Measurements from ENCODE around the gene THTPA. TPM values are rescaled to one million over a fixed set of nuclear protein-coding genes. Genes with fewer than 3 reads are reported as not detected.

The THTPA gene, protein sequence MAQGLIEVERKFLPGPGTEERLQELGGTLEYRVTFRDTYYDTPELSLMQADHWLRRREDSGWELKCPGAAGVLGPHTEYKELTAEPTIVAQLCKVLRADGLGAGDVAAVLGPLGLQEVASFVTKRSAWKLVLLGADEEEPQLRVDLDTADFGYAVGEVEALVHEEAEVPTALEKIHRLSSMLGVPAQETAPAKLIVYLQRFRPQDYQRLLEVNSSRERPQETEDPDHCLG
- 10 to 100 TPM in 3 of 4 donors, 1 to 10 TPM in 1; 2.8 to 10.9 (median 10.7) TPM for total RNA-seq

DNA sequence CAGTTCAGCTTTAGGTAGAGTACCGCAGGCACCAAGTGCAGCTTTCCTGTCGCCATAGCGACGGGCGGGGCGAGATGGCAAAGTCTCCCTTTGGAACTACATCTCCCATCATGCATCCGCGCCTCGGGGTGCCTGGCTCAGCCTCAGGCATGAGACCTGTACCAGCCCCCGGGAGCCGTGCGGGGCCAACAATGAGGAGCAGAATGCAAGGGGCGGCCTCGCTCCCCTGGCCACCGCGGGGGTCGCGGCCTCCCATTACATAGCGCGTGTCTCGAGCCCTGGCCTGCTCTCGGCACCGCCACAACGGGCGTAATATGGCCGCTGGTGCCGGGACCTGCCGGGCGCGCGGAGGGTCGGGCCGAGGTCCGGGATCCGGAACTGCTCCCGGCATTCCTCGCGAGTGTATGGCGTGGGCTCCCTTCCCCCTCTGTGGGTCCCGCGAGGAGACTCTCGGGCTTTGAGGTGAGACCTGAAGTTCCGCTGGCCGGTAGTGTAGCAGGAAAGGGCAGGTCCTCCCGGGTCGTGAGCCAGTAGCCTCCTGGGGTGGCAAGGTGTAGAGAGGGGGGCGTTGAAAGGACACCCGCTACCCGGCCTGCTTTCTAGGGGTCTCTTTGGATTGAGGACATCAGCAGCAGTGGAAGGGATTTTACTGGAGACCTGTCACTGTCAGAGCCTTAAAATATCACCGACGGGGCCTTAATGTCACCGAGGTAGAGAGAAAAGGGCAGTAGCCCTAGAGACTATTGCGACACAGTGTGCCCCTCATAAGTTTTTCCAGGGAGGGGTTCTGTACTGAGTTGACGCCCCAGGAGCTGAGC is at the start of gene THTPA:
Gene THTPA (plus strand): TSS at position 390 of the 818 bp plus-strand sequence. CDS start 487 bp downstream, outside the sequence.
- peak; percentile 90 to 98 for DNase-seq (ENCODE audit: low spot score in 2 of 2)
- intact Hi-C loops (cut with DNase I; ENCODE audit: low total_unique reads): loop anchor here (5.0 kb wide), 1 partner anchor 79 kb away; no protein-coding TSS in a partner anchor
- peak within 1 kb of the TSS; percentile 74 for H3K4me3 ChIP-seq (ENCODE audit: low read depth, poor library complexity, severe bottlenecking)
- 1% methylated on average over 8 to 48 of the region's 54 CpGs for WGBS, 2 donors
- no peak for TF ChIP-seq POLR2A (IDR thresholded peaks at IDR 0.05)
- TF ChIP-seq, protein P1, sequence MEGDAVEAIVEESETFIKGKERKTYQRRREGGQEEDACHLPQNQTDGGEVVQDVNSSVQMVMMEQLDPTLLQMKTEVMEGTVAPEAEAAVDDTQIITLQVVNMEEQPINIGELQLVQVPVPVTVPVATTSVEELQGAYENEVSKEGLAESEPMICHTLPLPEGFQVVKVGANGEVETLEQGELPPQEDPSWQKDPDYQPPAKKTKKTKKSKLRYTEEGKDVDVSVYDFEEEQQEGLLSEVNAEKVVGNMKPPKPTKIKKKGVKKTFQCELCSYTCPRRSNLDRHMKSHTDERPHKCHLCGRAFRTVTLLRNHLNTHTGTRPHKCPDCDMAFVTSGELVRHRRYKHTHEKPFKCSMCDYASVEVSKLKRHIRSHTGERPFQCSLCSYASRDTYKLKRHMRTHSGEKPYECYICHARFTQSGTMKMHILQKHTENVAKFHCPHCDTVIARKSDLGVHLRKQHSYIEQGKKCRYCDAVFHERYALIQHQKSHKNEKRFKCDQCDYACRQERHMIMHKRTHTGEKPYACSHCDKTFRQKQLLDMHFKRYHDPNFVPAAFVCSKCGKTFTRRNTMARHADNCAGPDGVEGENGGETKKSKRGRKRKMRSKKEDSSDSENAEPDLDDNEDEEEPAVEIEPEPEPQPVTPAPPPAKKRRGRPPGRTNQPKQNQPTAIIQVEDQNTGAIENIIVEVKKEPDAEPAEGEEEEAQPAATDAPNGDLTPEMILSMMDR (IDR thresholded peaks at IDR 0.05): no peak

DNA sequence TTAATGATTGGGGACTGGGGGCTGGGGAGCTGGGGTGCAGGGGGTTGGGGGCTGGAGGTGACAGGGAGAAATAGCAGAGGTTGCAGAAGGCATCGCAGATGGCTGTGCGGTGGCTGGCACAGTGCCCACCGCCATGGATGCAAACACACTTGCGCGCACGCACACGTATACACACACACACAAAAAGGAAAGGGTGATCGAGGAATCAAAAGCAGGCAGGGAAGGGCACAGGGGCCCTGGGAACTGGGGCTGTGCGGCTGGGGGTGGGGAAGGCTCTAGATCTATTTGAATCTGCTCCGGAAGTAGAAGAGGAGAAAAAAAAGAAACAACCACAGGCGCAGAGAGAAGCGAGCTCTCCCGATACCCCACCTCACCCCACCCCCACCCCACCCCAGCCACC is 43.9 kb upstream of the THTPA start:
- no peak overlapping the region for H3K4me3 ChIP-seq (ENCODE audit: low read depth, poor library complexity, severe bottlenecking)
- DNase-seq (ENCODE audit: low spot score in 2 of 2): no peak
- TF ChIP-seq, protein P1 (IDR thresholded peaks at IDR 0.05): no peak
- no peak for TF ChIP-seq POLR2A (IDR thresholded peaks at IDR 0.05)
- 37 to 46% methylated on average over 13 of the region's 13 CpGs for WGBS, 2 donors
- intact Hi-C loops (cut with DNase I; ENCODE audit: low total_unique reads): no loop called here

DNA sequence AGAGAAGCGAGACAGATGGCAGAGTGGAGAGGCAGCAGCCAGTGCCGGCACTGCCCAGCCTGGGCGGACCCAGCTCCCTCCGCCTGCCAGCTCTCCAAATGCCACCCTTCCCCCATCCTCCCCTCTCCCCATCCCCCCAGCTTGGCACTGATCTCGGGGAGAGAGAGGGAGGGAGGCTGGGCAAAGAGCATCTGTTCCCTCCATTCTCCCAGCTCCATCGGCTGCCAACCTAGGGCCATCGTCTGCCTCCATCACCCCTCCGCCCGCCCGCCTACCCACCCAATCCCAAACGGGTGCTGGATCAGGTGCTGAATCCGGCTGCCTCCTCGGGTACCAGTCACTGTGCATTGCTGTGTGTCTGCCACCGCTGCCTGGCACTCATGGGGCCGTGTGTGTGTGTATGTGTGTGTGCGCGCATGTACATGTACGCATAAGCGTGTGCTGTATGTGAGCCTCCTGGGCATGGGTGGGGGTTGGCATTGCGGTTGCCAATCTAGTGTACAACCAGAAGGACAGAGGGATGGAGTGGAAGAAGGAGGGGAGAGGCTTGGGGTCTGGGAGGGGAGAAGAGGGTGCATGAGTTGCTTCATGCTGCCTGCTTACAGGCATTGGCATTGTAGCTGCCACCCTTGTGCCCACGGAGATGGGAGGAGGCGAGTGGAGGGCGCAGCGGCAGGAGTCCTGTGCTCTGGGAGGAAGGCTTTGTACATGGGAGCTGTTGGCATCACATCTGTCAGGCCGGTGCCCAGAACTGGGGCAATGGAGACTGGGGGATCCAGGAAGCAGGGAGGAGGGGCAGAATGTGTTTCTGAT is 42.9 kb upstream of the THTPA start:
- no peak for DNase-seq (ENCODE audit: low spot score in 2 of 2)
- TF ChIP-seq, protein P1 (IDR thresholded peaks at IDR 0.05): no peak
- no peak for TF ChIP-seq POLR2A (IDR thresholded peaks at IDR 0.05)
- intact Hi-C loops (cut with DNase I; ENCODE audit: low total_unique reads): no loop called here
- WGBS, 2 donors: 62 to 67% methylated on average over 24 to 25 of the region's 25 CpGs
- no peak overlapping the region for H3K4me3 ChIP-seq (ENCODE audit: low read depth, poor library complexity, severe bottlenecking)

DNA sequence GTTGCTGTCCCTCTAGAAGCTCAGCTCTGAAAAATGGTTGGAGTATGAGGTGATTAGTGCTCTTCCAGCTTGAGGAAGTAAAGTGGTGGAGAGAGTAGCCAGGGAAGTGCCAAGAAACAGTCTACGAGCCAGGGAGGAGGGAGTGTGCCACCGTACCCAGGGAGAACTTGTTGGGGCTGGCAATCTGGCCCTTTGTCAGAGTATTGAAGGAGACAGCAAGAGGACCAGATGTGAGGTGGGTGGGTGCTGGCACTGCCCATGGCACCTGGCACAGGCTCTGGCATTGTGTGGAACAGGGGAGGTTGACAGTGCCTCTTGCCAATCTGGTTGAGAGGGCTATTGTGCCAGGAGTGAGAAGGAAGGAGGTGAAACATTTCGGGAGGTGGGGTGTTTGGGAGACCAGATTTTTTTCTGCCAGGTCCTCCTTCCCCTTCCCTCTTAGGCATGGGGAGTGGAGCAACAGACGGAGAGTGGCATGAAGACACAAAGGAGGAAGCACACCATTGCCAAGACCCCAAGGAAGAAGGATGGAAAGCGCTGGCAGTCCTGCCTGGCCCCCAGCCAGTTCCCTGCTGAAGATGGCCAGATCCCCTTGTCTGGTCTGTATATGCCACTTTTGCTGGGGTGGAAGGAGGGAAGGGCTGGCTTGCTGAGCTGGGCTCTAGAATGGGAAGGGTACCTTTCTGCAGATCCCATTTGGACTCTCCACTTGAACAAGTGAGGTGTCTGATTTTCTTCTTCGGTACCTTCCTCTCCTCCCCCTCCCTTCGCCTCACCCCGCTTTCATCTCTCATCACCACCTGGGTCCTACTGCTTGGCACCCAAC is 42.0 kb upstream of the THTPA start:
- WGBS, 2 donors: 46 to 61% methylated on average over 8 of the region's 8 CpGs
- TF ChIP-seq POLR2A (IDR thresholded peaks at IDR 0.05): no peak
- TF ChIP-seq, protein P1 (IDR thresholded peaks at IDR 0.05): no peak
- no peak overlapping the region for H3K4me3 ChIP-seq (ENCODE audit: low read depth, poor library complexity, severe bottlenecking)
- intact Hi-C loops (cut with DNase I; ENCODE audit: low total_unique reads): no loop called here
- no peak for DNase-seq (ENCODE audit: low spot score in 2 of 2)

DNA sequence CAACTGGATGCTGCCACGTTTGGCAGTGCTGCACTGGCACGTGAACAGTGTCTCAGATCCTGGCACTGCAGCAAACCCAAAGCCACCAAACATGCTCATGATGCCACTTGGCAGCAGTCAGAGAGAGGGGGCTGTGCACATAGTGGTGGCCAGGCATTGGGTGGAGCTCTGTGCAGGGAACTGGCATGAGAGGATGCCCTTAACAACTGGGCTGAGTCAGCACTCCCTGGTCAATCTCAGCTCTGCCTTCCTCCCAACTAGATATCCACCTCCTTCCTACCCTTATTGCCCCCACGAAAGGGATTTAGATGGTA is 41.5 kb upstream of the THTPA start:
- no peak overlapping the region for H3K4me3 ChIP-seq (ENCODE audit: low read depth, poor library complexity, severe bottlenecking)
- DNase-seq (ENCODE audit: low spot score in 2 of 2): no peak
- TF ChIP-seq, protein P1 (IDR thresholded peaks at IDR 0.05): no peak
- no peak for TF ChIP-seq POLR2A (IDR thresholded peaks at IDR 0.05)
- intact Hi-C loops (cut with DNase I; ENCODE audit: low total_unique reads): no loop called here
- WGBS, 2 donors: 46 to 60% methylated on average over 3 of the region's 3 CpGs
